ENCODE data around the gene ST3GAL3.
"Not testable (repeated sequence)": the region's sequence is repeated elsewhere in the genome, so short reads cannot be mapped to it uniquely, and the experiment has no call there.

ST3GAL3 gene

DNA sequence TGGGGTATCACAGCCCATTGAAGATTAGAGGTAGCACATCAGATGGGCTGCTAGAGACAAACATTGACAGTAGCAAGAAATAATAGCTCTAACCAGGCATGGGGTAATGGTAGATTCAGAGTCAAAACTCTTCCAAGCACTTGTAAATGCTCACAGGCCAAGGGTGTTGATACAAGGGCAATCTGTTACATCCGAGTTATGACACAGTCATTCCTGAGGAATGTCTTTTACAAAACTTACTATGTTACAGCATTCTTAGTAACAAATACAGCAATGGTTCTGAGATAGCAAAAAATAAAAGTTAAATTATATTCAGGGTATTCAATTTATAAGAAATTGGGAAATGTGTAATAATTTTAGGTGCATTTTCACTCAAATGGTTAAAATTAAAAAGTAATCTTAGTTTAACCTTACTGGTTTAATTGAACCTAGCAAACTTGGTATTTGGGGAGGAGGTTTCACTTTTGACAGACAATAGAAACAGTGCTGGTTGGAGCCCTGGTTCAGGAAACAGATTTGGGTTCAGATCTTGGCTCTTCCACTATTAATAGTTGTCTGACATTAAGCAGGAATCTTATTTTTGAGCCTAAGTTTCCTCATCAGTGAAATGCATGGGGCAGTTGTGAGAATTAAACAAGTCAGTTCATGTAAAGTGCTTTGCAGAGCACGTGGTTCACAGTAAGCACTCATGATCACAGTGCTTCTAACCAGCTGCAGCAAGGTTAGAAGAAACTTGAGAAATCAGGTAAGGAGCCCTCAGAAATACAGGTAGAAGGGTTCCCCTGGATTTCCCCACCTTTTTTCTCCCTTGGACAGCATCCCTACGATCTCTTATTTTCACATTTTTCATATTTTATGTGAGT lies 4.4 kb downstream of the ST3GAL3 start:
- TF ChIP-seq ZFX (IDR thresholded peaks at IDR 0.05): no peak
- TF ChIP-seq, protein P1, sequence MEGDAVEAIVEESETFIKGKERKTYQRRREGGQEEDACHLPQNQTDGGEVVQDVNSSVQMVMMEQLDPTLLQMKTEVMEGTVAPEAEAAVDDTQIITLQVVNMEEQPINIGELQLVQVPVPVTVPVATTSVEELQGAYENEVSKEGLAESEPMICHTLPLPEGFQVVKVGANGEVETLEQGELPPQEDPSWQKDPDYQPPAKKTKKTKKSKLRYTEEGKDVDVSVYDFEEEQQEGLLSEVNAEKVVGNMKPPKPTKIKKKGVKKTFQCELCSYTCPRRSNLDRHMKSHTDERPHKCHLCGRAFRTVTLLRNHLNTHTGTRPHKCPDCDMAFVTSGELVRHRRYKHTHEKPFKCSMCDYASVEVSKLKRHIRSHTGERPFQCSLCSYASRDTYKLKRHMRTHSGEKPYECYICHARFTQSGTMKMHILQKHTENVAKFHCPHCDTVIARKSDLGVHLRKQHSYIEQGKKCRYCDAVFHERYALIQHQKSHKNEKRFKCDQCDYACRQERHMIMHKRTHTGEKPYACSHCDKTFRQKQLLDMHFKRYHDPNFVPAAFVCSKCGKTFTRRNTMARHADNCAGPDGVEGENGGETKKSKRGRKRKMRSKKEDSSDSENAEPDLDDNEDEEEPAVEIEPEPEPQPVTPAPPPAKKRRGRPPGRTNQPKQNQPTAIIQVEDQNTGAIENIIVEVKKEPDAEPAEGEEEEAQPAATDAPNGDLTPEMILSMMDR (conservative IDR thresholded peaks at IDR 0.05): no peak
- no peak overlapping the region for H3K27ac ChIP-seq

- TF ChIP-seq, protein P1 (conservative IDR thresholded peaks at IDR 0.05): no peak
- TF ChIP-seq ZFX (IDR thresholded peaks at IDR 0.05): no peak
- no peak overlapping the region for H3K27ac ChIP-seq
These were observed 9.4 kb downstream of the ST3GAL3 start for GRCh38 chr1:43716559-43717281.

DNA sequence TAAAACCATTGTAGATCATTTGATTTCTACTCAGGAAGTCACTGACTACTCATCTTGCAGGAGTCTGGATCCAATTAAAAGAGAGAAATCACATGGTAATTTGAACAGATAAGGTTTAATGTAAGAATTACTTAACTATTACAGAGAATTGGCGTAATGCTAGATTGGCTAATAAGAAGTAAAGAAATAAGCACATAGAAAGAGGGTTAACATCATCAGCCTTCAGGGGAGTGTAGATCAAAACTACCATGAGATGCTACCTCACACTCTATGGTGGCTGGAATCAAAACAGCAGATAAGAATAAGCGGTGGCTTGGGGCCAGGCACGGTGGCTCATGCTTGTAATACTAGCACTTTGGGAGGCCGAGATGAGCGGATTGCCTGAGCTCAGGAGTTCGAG lies 11.7 kb downstream of the ST3GAL3 start:
- no peak overlapping the region for H3K27ac ChIP-seq
- TF ChIP-seq ZFX (IDR thresholded peaks at IDR 0.05): no peak
- TF ChIP-seq, protein P1 (conservative IDR thresholded peaks at IDR 0.05): no peak

- not testable (repeated sequence) for H3K27ac ChIP-seq
These were observed 12.5 kb downstream of the ST3GAL3 start for GRCh38 chr1:43719670-43720419.

- H3K27ac ChIP-seq: no peak overlapping the region
- TF ChIP-seq ZFX (IDR thresholded peaks at IDR 0.05): no peak
- TF ChIP-seq, protein P1 (conservative IDR thresholded peaks at IDR 0.05): no peak
These were observed 15.5 kb downstream of the ST3GAL3 start for GRCh38 chr1:43722810-43723209.

GRCh38 chr1:43729816-43730463 lies 22.6 kb downstream of the ST3GAL3 start:
- H3K27ac ChIP-seq: no peak overlapping the region
- TF ChIP-seq, protein P1 (conservative IDR thresholded peaks at IDR 0.05): no peak
- no peak for TF ChIP-seq ZFX (IDR thresholded peaks at IDR 0.05)

DNA sequence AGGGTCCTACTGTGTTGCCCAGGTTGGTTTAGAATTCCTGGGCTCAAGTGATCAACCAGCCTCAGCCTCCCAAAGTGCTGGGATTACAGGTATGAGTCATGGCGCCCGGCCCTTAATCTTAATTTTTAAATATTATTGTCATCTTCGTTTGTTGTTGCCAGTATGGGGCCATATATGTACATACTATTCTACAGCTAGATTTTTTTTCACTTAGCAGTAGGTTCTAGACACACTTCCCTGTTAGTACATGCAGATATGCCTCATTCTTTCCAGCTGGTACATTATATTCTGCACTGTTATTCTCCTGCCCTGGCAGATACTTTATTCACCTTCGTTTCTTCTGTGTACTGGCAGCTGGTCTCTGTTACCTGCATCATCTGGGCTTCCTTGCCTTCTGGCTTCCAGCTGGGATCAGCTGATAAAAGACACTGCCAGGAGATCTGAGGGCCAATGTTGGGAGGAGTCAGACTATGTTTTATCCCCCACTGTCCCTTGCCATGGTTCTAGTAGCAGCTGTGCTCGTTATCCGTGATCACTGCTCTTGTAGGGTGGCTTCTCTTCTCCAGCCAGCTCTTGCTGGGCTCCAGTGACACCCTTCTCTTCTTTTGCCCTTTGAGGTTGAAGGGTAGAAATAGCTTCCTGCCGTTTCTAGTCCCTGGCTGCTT lies 24.7 kb downstream of the ST3GAL3 start:
- TF ChIP-seq, protein P1 (conservative IDR thresholded peaks at IDR 0.05): no peak
- no peak for TF ChIP-seq ZFX (IDR thresholded peaks at IDR 0.05)
- H3K27ac ChIP-seq: no peak overlapping the region

Measured in C4-2B (cell line).